Natural killer cell (primary cell): ENCODE results near the gene RASGRP3. TPM values are rescaled to one million over a fixed set of nuclear protein-coding genes. Genes with fewer than 3 reads are reported as not detected.
A peak's percentile ranks its signal among the peaks of the same experiment; 100 is the strongest.

Source experiments
- ATAC-seq, 3 donors: fragments of 150-1000 bp in 2 of 3; fragments of 200-7000 bp in 1 of 3; cut with Tn5 transposase; 1 replicate in 1 of 3; 2 replicates in 2 of 3; pipeline ENCODE4 v1.10.0; 2021; ENCODE audit warnings: mild to moderate bottlenecking in 2 of 3, moderate library complexity in 2 of 3
- DNase-seq, 2 donors: peaks; one replicate each; pipeline versions ENCODE4 v3.0.0 to v3.0.0-alpha.2; 2013 to 2021; ENCODE audit warnings: mixed read lengths in 1 of 2
- H3K27ac ChIP-seq: one replicate; pipeline ENCODE4 v1.5.1; 2013; ENCODE audit warnings: mild to moderate bottlenecking, low read length
- H3K27me3 ChIP-seq: one replicate; pipeline ENCODE4 v1.6.1; 2013; ENCODE audit warnings: low read length; ENCODE audit not compliant: control insufficient read depth, insufficient read depth
- H3K36me3 ChIP-seq: one replicate; pipeline ENCODE4 v1.6.1; 2013; ENCODE audit warnings: low read length; ENCODE audit not compliant: control insufficient read depth, insufficient read depth
- H3K4me1 ChIP-seq: one replicate; pipeline ENCODE4 v1.6.1; 2013; ENCODE audit warnings: low read length; ENCODE audit not compliant: control insufficient read depth, insufficient read depth
- H3K4me3 ChIP-seq: one replicate; pipeline ENCODE4 v1.5.1; 2013; ENCODE audit warnings: low read length
- H3K9me3 ChIP-seq: one replicate; pipeline ENCODE4 v1.6.1; 2013; ENCODE audit warnings: low read length; ENCODE audit not compliant: control insufficient read depth, insufficient read depth
- H3K27ac Mint-ChIP-seq, 2 donors: one replicate each; pipeline ENCODE4 v1.8.0; 2022; ENCODE audit warnings: mild to moderate bottlenecking in 2 of 2, mixed read lengths in 2 of 2, moderate library complexity in 1 of 2
- H3K27me3 Mint-ChIP-seq, 2 donors: one replicate each; pipeline ENCODE4 v1.8.0; 2022; ENCODE audit warnings: low read depth in 2 of 2, mixed read lengths in 2 of 2
- H3K36me3 Mint-ChIP-seq: one replicate; pipeline ENCODE4 v1.8.0; 2022; ENCODE audit warnings: mixed read lengths
- H3K4me1 Mint-ChIP-seq, 2 donors: one replicate each; pipeline ENCODE4 v1.8.0; 2022; ENCODE audit warnings: mixed read lengths in 2 of 2
- H3K4me3 Mint-ChIP-seq: one replicate; pipeline ENCODE4 v1.8.0; 2022; ENCODE audit warnings: mild to moderate bottlenecking, moderate library complexity, mixed read lengths
- H3K9me3 Mint-ChIP-seq, 2 donors: one replicate each; pipeline ENCODE4 v1.8.0; 2022; ENCODE audit warnings: mixed read lengths in 2 of 2
- WGBS: methylation state at CpG from one replicate; pipeline ENCODE4 v1.1.7; 2013; ENCODE audit warnings: missing lambda C conversion rate; ENCODE audit not compliant: insufficient coverage; 5-methylcytosine and 5-hydroxymethylcytosine counted together
- intact Hi-C: fragments of 100-400 bp; cut with micrococcal nuclease; formaldehyde crosslinking; loops from one replicate; pipeline ENCODE4 v1.14.2; 2022
- total RNA-seq, 4 donors: library from RNA; stranded (reverse); fragments of 120-200 nt in 1 of 4; gene quantifications; one replicate each; pipeline versions ENCODE4 v1.2.3 to v1.2.4, GENCODE V29; 2013 to 2022
- TF ChIP-seq, protein P1 (sequence below): fragments of 200-600 bp; IDR thresholded peaks from one replicate; pipeline ENCODE4 v1.8.0; 2022; ENCODE audit warnings: antibody characterized with exemption

Gene RASGRP3
- total RNA-seq, 3 donors from 2014 or later (not counting 1 experiment from before 2014, with no cell fraction given), result 1.8 to 21.1 (median 2.7) TPM

DNA sequence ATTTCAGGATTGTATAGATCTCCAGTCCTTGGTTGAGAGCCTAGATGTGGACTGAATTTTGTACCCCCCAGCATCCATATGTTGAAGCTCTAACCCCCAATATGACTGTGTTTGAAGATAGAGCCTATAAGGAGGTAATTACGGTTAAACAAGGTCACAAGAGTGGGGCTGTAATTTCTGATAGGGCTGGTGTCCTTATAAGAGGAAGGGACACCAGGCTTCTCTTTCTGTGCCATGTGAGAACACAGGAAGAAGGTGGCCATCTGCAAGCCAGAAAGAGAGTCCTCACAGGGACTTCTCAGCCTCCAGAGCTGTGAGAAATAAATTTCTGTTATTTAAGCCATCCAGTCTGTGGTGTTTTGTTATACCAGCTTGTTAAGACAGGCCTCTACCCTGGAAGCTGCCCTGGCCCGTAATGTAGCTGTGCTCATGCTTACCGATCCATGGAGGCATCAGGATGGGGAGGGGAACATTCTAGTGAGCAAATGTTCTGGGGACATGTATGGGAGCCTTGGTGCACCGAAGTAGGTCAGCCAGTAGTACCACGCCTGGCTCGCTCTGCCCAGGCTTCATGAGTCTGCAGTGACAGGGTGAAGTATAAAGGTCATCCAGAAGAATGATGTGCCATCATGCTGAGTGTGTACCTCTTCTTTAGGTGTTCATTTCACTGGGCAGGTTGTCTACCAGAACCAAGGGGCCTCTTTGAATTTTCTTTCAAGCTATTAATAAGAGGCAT is 16.1 kb downstream of the RASGRP3 start:
- no peak overlapping the region for H3K27ac Mint-ChIP-seq
- no peak overlapping the region for H3K4me3 Mint-ChIP-seq
- H3K36me3 Mint-ChIP-seq, result no peaks in the 10 kb centered on the region
- Histone ChIP-seq H3K4me3 (no peak overlapping the region), H3K27ac (no peak overlapping the region), H3K4me1 (peaks cover 9% of the 10 kb centered on the region), H3K27me3 (no peaks in the 10 kb centered on the region), H3K9me3 (no peaks in the 10 kb centered on the region), H3K36me3 (no peaks in the 10 kb centered on the region)
- H3K9me3 Mint-ChIP-seq, result no peaks in the 10 kb centered on the region
- ATAC-seq (no peak), DNase-seq (no peak)
- TF ChIP-seq, protein P1, sequence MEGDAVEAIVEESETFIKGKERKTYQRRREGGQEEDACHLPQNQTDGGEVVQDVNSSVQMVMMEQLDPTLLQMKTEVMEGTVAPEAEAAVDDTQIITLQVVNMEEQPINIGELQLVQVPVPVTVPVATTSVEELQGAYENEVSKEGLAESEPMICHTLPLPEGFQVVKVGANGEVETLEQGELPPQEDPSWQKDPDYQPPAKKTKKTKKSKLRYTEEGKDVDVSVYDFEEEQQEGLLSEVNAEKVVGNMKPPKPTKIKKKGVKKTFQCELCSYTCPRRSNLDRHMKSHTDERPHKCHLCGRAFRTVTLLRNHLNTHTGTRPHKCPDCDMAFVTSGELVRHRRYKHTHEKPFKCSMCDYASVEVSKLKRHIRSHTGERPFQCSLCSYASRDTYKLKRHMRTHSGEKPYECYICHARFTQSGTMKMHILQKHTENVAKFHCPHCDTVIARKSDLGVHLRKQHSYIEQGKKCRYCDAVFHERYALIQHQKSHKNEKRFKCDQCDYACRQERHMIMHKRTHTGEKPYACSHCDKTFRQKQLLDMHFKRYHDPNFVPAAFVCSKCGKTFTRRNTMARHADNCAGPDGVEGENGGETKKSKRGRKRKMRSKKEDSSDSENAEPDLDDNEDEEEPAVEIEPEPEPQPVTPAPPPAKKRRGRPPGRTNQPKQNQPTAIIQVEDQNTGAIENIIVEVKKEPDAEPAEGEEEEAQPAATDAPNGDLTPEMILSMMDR, result no peak
- WGBS, result 96% methylated on average over 6 of the region's 6 CpGs
- H3K27me3 Mint-ChIP-seq, result peaks cover 19 to 66% of the 10 kb centered on the region in 2 donors
- peaks cover 17 to 18% of the 10 kb centered on the region in 2 donors for H3K4me1 Mint-ChIP-seq
- intact Hi-C loops, result no loop called here

DNA sequence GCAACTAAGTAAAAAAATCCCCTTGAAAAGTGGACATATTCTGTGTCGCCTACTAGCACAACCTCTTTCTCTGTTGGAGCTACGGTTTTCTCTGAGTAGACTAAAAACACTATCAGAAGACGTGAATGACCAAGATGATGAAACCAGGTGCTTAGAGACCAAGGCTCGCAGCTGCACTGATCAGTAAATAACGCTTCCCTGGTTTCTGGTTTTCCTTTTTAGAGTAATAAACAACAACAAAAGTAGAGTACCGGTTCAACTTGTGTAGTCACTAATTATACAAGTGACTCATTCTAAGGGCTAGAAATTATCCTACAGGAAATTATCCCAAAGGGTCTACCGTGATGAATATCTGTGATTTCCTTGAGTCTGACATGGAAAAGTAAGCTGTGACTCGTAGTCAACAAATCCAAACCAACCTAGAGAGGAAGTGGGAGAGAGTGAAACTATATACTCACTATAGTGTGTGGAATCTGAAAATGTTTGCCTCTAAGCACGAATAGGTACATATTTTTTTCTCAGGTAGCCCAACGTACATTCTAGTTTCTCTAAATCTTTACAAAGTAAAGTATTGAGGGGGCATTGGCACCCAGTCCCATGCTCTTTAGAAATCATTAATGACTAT is 17.8 kb downstream of the RASGRP3 start:
- H3K4me3 Mint-ChIP-seq, result no peak overlapping the region
- H3K36me3 Mint-ChIP-seq, result no peaks in the 10 kb centered on the region
- H3K27ac Mint-ChIP-seq, result no peak overlapping the region

DNA sequence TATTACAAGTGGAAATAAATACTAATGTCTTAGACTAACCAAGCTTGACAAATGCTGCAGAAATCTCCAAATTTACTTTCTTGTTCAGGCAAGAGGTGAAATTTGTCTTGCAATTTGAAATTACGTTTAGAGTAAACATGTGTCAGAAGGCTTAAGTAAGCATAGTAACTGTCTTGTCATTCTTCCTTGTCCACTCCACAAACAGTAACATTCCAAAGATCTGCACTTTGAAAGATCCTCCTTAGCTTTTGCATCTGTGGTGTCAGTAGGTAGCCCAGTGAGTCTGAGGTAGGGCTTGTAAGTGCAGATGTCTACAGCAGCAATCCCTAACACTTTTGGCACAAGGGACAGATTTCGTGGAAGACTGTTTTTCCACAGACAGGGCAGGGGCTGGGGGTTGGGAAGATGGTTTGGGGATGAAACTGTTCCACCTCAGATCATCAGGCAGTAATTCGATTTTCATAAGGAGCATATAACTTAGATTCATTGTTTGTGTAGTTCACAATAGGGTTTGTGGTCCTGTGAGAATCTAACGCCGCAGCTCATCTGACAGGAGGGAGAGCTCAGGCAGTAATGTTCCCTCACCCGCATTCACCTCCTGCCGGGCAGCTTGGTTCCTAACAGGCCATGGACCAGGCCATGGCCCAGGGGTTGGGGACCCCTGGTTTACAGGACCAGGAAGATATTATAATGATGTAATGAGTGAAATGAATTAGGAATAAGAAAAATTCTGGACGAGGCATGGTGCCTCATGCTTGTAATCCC is 18.6 kb downstream of the RASGRP3 start:
- no peak overlapping the region for H3K27ac ChIP-seq
- TF ChIP-seq, protein P1, result no peak
- no peaks in the 10 kb centered on the region for H3K36me3 ChIP-seq
- intact Hi-C loops, result no loop called here
- peaks cover 27 to 66% of the 10 kb centered on the region in 2 donors for H3K27me3 Mint-ChIP-seq
- no peaks in the 10 kb centered on the region for H3K27me3 ChIP-seq
- no peaks in the 10 kb centered on the region for H3K36me3 Mint-ChIP-seq
- DNase-seq (no peak), ATAC-seq (no peak)
- no peaks in the 10 kb centered on the region for H3K9me3 ChIP-seq
- H3K4me1 Mint-ChIP-seq, result peaks cover 28 to 29% of the 10 kb centered on the region in 2 donors
- no peak overlapping the region for H3K27ac Mint-ChIP-seq
- WGBS, result 83% methylated on average over 8 of the region's 8 CpGs
- H3K4me3 ChIP-seq, result no peak overlapping the region
- no peak overlapping the region for H3K4me3 Mint-ChIP-seq
- H3K4me1 ChIP-seq, result peaks cover 13% of the 10 kb centered on the region
- no peaks in the 10 kb centered on the region for H3K9me3 Mint-ChIP-seq

More for the DNA sequence above, 17.8 kb downstream of the RASGRP3 start:
- Histone ChIP-seq H3K36me3 (no peaks in the 10 kb centered on the region), H3K27ac (peak overlapping the region; percentile 34), H3K4me3 (no peak overlapping the region), H3K27me3 (no peaks in the 10 kb centered on the region), H3K9me3 (no peaks in the 10 kb centered on the region), H3K4me1 (peaks cover 13% of the 10 kb centered on the region)
- no peak for ATAC-seq
- WGBS, result 85% methylated on average over 5 of the region's 10 CpGs
- DNase-seq, result no peak
- Mint-ChIP-seq H3K27me3 (peaks cover 23 to 64% of the 10 kb centered on the region in 2 donors), H3K4me1 (peaks cover 28 to 29% of the 10 kb centered on the region in 2 donors), H3K9me3 (no peaks in the 10 kb centered on the region)
- TF ChIP-seq, protein P1, result no peak
- intact Hi-C loops, result no loop called here
